Neuronal stem cell (in vitro differentiated cells): ENCODE results near the gene FHL2.

Experiments used
- DNase-seq: peaks from one replicate; pipeline ENCODE4 v3.0.0-alpha.2; 2013; ENCODE audit warnings: low spot score
- H2AFZ ChIP-seq: one replicate; pipeline ENCODE4 v1.6.1; 2013; ENCODE audit warnings: mild to moderate bottlenecking, low read length, inconsistent platforms
- H2AK5ac ChIP-seq: 2 replicates; pipeline ENCODE4 v1.6.1; 2013; ENCODE audit warnings: low read depth, mild to moderate bottlenecking, inconsistent platforms, low read length, moderate library complexity, mixed read lengths
- H2BK120ac ChIP-seq: 2 replicates; pipeline ENCODE4 v1.6.1; 2013; ENCODE audit warnings: low read depth, mild to moderate bottlenecking, inconsistent platforms, low read length, moderate library complexity, mixed read lengths
- H2BK12ac ChIP-seq: one replicate; pipeline ENCODE4 v1.6.1; 2013; ENCODE audit warnings: low read length, inconsistent platforms
- H2BK15ac ChIP-seq: 2 replicates; pipeline ENCODE4 v1.6.1; 2013; ENCODE audit warnings: mild to moderate bottlenecking, low read length, inconsistent platforms, mixed read lengths
- H2BK5ac ChIP-seq: one replicate; pipeline ENCODE4 v1.6.1; 2013; ENCODE audit warnings: inconsistent platforms, mild to moderate bottlenecking, low read length, moderate library complexity
- H3K14ac ChIP-seq: one replicate; pipeline ENCODE4 v1.6.1; 2013; ENCODE audit warnings: low read length, inconsistent platforms
- H3K18ac ChIP-seq: 2 replicates; pipeline ENCODE4 v1.6.1; 2013; ENCODE audit warnings: low read length, inconsistent platforms
- H3K23ac ChIP-seq: 2 replicates; pipeline ENCODE4 v1.6.1; 2013; ENCODE audit warnings: low read depth, mild to moderate bottlenecking, mixed read lengths, low read length, inconsistent platforms; ENCODE audit not compliant: poor library complexity
- H3K27ac ChIP-seq: replicated peaks from 3 replicates; pipeline ENCODE4 v1.5.1; 2013; ENCODE audit warnings: low read length, inconsistent platforms
- H3K27me3 ChIP-seq, 3 experiments: 2 replicates each; pipeline ENCODE4 v1.6.1; 2013; ENCODE audit warnings: low read length in 3 of 3, mild to moderate bottlenecking in 2 of 3, inconsistent platforms in 1 of 3, low read depth in 1 of 3, mixed read lengths in 1 of 3, moderate library complexity in 1 of 3; ENCODE audit not compliant: control insufficient read depth in 3 of 3, insufficient read depth in 3 of 3
- H3K36me3 ChIP-seq, 2 donors: replicated peaks in 1 of 2; 2 replicates each; pipeline ENCODE4 v1.6.1; 2013; ENCODE audit warnings: low read length in 2 of 2; ENCODE audit not compliant: control insufficient read depth in 2 of 2, insufficient read depth in 2 of 2
- H3K4ac ChIP-seq: 2 replicates; pipeline ENCODE4 v1.6.1; 2013; ENCODE audit warnings: inconsistent platforms, mild to moderate bottlenecking, low read length, moderate library complexity
- H3K4me1 ChIP-seq, 2 donors: 1 replicate in 1 of 2; 2 replicates in 1 of 2; pipeline ENCODE4 v1.6.1; 2013; ENCODE audit warnings: low read length in 2 of 2, low read depth in 1 of 2; ENCODE audit not compliant: control insufficient read depth in 2 of 2, insufficient read depth in 1 of 2
- H3K4me2 ChIP-seq: one replicate; pipeline ENCODE4 v1.6.1; 2013; ENCODE audit warnings: mild to moderate bottlenecking, low read length, inconsistent platforms; ENCODE audit not compliant: insufficient read depth, poor library complexity, severe bottlenecking
- H3K4me3 ChIP-seq, 2 donors: 2 replicates each; pipeline ENCODE4 v1.5.1; 2013; ENCODE audit warnings: low read length in 2 of 2, mild to moderate bottlenecking in 2 of 2, inconsistent platforms in 1 of 2, moderate library complexity in 1 of 2
- H3K79me1 ChIP-seq: one replicate; pipeline ENCODE4 v1.6.1; 2013; ENCODE audit warnings: low read depth, mild to moderate bottlenecking, inconsistent platforms, low read length, moderate library complexity
- H3K9ac ChIP-seq: one replicate; pipeline ENCODE4 v1.6.1; 2013; ENCODE audit warnings: mild to moderate bottlenecking, low read depth, low read length, inconsistent platforms; ENCODE audit not compliant: poor library complexity
- H3K9me3 ChIP-seq, 2 donors: replicated peaks in 1 of 2; 2 replicates each; pipeline versions ENCODE3 to v1.6.1; 2013; ENCODE audit warnings: low read length in 2 of 2, mild to moderate bottlenecking in 2 of 2, inconsistent platforms in 1 of 2, low read depth in 1 of 2, mixed read lengths in 1 of 2, moderate library complexity in 1 of 2; ENCODE audit not compliant: control insufficient read depth in 2 of 2, insufficient read depth in 1 of 2
- H4K8ac ChIP-seq: one replicate; pipeline ENCODE4 v1.6.1; 2013; ENCODE audit warnings: low read depth, mild to moderate bottlenecking, inconsistent platforms, low read length, moderate library complexity
- H4K91ac ChIP-seq: one replicate; pipeline ENCODE4 v1.6.1; 2013; ENCODE audit warnings: low read length, low read depth, mild to moderate bottlenecking, inconsistent platforms; ENCODE audit not compliant: poor library complexity
- WGBS, 2 donors: extraction: QIAGEN DNeasy Blood & Tissue Kit; methylation state at CpG; one replicate each; pipeline ENCODE4 v1.1.7; 2013; ENCODE audit warnings: missing lambda C conversion rate in 2 of 2, mixed read lengths in 1 of 2; ENCODE audit not compliant: insufficient read length in 2 of 2, insufficient replicate concordance in 1 of 2; ENCODE audit errors: extremely low coverage in 2 of 2; 5-methylcytosine and 5-hydroxymethylcytosine counted together

The FHL2 gene

DNA sequence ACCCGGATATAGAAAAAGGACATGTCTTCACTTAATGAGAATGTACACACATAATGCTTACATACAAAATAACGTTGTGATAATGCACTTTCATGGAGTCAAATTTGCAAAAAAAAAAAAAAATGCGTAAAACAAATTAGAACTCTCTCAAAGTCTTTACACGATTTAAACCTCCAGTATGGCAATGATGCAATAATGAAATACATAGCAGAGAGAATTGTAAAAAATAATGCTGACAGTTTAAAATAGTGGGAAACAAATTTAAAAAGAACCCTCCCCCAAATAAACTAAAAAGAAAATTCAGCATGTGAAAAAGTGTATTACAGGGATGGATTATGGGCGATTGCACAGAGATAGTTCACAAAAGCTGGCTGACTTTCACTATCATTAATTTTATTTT, 46.6 kb upstream of the FHL2 start:
- DNase-seq = no peak
- Histone ChIP-seq H3K18ac (no peak overlapping the region), H3K79me1 (no peaks in the 10 kb centered on the region), H2BK15ac (no peak overlapping the region), H3K27me3 (no peaks in the 10 kb centered on the region), H2AFZ (no peak overlapping the region), H4K91ac (no peak overlapping the region), H3K9ac (no peak overlapping the region), H3K23ac (no peak overlapping the region), H3K4me1 (peaks cover 0 to 2% of the 10 kb centered on the region in 2 donors), H3K36me3 (no peaks in the 10 kb centered on the region), H3K4ac (no peak overlapping the region), H2BK5ac (no peak overlapping the region), H3K14ac (no peak overlapping the region), H3K27ac (no peak overlapping the region), H4K8ac (no peak overlapping the region), H3K9me3 (no peaks in the 10 kb centered on the region), H2AK5ac (no peak overlapping the region), H3K4me2 (no peak overlapping the region), H2BK12ac (no peak overlapping the region), H2BK120ac (no peak overlapping the region), H3K4me3 (no peak overlapping the region)
- no CpG with 5 or more reads among the region's 5 CpGs for WGBS, 2 donors

DNA sequence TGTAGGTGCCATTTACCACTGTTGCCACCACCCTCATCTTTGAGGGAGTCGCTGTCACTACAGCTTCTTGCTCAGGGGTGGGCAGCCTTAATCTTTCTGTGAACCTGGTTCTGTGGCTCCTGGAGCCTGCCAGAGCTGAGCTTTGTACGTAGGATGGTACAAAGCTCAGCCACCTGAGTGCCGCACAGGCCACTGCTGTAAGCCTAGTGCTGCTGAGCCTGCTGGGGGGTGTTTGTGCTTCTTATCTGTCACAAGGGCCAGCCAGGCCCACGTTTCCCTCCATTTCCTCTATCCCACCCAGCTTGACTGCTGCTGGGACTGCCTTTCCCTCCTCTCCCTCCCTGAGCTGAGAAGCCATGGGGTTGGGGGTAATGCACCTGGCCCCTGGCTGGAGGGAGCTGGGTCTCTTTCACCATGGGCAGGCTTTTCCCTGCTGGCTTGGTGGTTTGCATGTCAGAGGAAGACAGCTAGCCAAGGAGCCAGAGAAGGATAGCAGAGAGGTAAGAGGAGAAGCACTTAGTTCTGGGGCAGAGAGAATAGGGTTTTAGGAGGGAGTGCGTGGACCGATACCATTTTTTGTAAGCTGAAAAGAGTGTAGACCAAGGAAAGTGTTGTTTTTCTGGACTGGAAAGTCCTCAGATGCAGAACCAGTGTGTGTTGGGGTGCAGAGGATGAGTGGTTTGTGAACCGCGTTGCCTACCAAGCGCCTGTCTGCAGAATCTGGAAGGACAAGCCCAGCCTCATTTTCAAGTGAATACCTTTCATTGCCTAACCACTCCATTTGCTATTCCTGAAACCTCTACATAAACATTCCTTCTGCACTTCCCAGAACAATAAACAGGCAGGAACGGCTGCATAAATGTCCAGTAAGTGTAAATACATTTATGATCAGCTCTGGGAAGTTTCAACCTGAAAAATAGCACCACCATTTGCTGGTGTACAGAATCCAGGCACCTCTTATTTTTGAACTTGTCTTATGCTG, 45.1 kb upstream of the FHL2 start:
- Histone ChIP-seq H3K27ac (no peak overlapping the region), H2BK12ac (no peak overlapping the region), H3K4me1 (peaks cover 2% of the 10 kb centered on the region in 2 donors), H3K79me1 (no peaks in the 10 kb centered on the region), H3K9me3 (no peaks in the 10 kb centered on the region), H3K18ac (peak overlapping the region; percentile 7), H2BK5ac (no peak overlapping the region), H3K4me2 (no peak overlapping the region), H3K4ac (no peak overlapping the region), H3K4me3 (no peak overlapping the region), H2AFZ (peak overlapping the region; percentile 9), H3K36me3 (no peaks in the 10 kb centered on the region), H3K27me3 (no peaks in the 10 kb centered on the region), H2BK120ac (no peak overlapping the region), H2AK5ac (no peak overlapping the region), H3K23ac (no peak overlapping the region), H3K9ac (no peak overlapping the region), H4K8ac (no peak overlapping the region), H4K91ac (no peak overlapping the region), H3K14ac (peak overlapping the region; percentile 42), H2BK15ac (no peak overlapping the region)
- DNase-seq = no peak
- no CpG with 5 or more reads among the region's 10 CpGs for WGBS, 2 donors

DNA sequence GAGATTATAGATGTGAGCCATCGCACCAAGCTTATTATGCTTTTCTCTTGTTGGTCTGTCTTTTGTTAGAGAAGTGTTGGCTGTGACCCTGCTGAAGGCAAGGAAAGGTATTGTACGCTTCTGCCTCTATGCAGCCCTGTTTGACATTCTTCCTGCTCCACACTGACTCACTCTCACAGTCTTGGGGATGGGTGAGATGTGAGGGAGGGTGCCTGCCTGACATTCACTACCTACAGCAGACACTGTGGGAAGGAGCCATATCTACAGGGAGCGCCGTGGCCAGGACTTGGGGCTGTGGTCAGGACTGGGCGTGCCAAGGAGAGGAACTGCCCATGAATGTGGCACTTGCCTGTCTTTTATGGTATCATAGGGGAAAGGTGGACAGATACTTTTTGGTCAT, 43.9 kb upstream of the FHL2 start:
- Histone ChIP-seq H3K27me3 (no peaks in the 10 kb centered on the region), H2AFZ (no peak overlapping the region), H3K9ac (peak overlapping the region; percentile 3), H2AK5ac (no peak overlapping the region), H3K18ac (no peak overlapping the region), H2BK120ac (no peak overlapping the region), H4K8ac (no peak overlapping the region), H3K4me2 (no peak overlapping the region), H2BK15ac (no peak overlapping the region), H2BK5ac (no peak overlapping the region), H3K23ac (no peak overlapping the region), H3K9me3 (no peaks in the 10 kb centered on the region), H3K27ac (no peak overlapping the region), H3K36me3 (no peaks in the 10 kb centered on the region), H3K14ac (peak overlapping the region; percentile 47), H4K91ac (no peak overlapping the region), H3K4me1 (peaks cover 5 to 7% of the 10 kb centered on the region in 2 donors), H3K4ac (no peak overlapping the region), H2BK12ac (peak overlapping the region; percentile 53), H3K4me3 (no peak overlapping the region), H3K79me1 (no peaks in the 10 kb centered on the region)
- WGBS, 2 donors = no CpG with 5 or more reads among the region's 5 CpGs
- DNase-seq = no peak

DNA sequence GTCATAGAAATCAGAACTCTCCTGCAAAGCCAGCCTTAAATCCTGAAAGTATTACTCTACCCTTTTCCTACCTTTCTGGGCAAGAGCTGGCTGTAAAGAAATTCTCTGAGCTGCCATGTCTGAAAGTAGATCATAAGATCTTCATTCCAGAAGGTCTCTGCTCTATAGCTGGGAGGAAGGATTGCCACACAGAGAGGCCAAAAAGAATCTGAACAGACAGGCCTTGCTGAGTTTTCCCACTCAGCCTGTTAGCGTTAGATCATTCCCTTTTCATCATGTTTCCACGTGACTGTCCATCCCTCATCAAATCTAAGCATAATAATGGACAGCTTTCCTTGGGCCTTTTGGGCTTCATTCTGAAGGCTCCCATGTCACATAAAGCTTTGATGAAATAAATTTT, 43.2 kb upstream of the FHL2 start:
- H3K27ac ChIP-seq = no peak overlapping the region
- no peak overlapping the region for H2BK120ac ChIP-seq
- H3K27me3 ChIP-seq = no peaks in the 10 kb centered on the region
- DNase-seq = no peak
- no peaks in the 10 kb centered on the region for H3K9me3 ChIP-seq
- no peak overlapping the region for H3K23ac ChIP-seq
- H4K8ac ChIP-seq = no peak overlapping the region
- no peak overlapping the region for H2BK5ac ChIP-seq
- H4K91ac ChIP-seq = no peak overlapping the region
- no peak overlapping the region for H3K9ac ChIP-seq
- peaks cover 5 to 7% of the 10 kb centered on the region in 2 donors for H3K4me1 ChIP-seq
- no peak overlapping the region for H3K18ac ChIP-seq
- H3K36me3 ChIP-seq = no peaks in the 10 kb centered on the region
- H3K4me2 ChIP-seq = no peak overlapping the region
- peak overlapping the region; percentile 51 for H2AFZ ChIP-seq
- no peak overlapping the region for H2AK5ac ChIP-seq
- no peak overlapping the region for H3K4ac ChIP-seq
- no peak overlapping the region for H3K14ac ChIP-seq
- no peak overlapping the region for H3K4me3 ChIP-seq
- H2BK12ac ChIP-seq = no peak overlapping the region
- no CpG with 5 or more reads among the region's 2 CpGs for WGBS, 2 donors
- no peaks in the 10 kb centered on the region for H3K79me1 ChIP-seq
- H2BK15ac ChIP-seq = no peak overlapping the region
